ENCODE data around the gene CYP39A1. TPM values are rescaled to one million over a fixed set of nuclear protein-coding genes. Genes with fewer than 3 reads are reported as not detected.

The CYP39A1 gene
- total RNA-seq, 6 experiments from 2014 or later, result not detected

DNA sequence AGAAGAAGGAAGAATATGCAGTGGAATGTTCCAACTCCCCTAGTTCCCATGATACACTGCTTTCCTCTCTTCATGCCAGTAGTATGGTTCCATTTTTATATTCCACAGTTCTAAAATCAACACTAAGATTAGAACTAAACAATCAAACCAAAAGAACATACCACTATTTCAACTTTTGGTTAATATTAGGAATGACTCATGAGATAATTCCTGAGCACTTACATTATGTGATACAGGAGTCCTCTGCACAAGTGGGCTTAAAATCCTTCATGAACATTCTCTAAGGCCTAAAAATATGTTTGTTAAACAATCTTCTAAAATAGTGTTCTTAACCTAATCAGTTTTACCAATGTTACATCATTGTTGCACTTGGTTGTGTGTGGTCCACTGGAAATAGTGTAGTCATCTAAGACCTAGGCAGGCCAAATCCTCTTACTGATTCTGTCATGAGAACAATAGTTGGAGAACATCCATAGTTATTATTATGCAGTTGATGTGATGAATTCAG is 131.1 kb downstream of the CYP39A1 start:
- Mint-ChIP-seq H3K27me3 (ENCODE audit: insufficient read depth) (peaks cover 1% of the 10 kb centered on the region), H3K36me3 (ENCODE audit: low read depth) (no peaks in the 10 kb centered on the region), H3K27ac (no peak overlapping the region), H3K4me3 (no peak overlapping the region), H3K9me3 (peaks cover 9% of the 10 kb centered on the region; the same call in 1 of the 2 replicates), H3K4me1 (ENCODE audit: low read depth) (no peaks in the 10 kb centered on the region)
- TF ChIP-seq, protein P1, sequence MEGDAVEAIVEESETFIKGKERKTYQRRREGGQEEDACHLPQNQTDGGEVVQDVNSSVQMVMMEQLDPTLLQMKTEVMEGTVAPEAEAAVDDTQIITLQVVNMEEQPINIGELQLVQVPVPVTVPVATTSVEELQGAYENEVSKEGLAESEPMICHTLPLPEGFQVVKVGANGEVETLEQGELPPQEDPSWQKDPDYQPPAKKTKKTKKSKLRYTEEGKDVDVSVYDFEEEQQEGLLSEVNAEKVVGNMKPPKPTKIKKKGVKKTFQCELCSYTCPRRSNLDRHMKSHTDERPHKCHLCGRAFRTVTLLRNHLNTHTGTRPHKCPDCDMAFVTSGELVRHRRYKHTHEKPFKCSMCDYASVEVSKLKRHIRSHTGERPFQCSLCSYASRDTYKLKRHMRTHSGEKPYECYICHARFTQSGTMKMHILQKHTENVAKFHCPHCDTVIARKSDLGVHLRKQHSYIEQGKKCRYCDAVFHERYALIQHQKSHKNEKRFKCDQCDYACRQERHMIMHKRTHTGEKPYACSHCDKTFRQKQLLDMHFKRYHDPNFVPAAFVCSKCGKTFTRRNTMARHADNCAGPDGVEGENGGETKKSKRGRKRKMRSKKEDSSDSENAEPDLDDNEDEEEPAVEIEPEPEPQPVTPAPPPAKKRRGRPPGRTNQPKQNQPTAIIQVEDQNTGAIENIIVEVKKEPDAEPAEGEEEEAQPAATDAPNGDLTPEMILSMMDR (IDR thresholded peaks at IDR 0.05), result no peak
- DNase-seq, result no peak

DNA sequence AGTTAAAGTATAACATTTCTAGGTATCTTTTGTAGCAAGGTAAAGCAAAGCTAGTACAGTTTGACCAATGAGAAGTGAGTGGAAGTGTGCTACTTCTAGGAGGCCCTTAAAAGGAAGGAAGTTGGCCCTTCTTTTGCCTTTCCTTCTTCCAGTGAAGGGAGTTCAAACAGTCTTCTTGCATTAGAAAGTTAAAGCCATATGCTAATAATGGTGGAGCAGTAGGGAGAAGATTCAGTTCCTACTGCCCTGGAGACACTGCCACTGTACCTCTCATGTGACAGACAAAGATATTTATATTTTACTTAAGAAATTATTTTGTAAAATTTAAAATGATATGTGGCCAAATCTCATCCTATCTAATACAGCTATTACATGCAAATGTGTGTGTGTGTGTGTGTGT is 135.4 kb downstream of the CYP39A1 start:
- Mint-ChIP-seq H3K9me3 (no peaks in the 10 kb centered on the region; the same call in 1 of the 2 replicates), H3K4me3 (no peak overlapping the region), H3K4me1 (ENCODE audit: low read depth) (no peaks in the 10 kb centered on the region), H3K36me3 (ENCODE audit: low read depth) (no peaks in the 10 kb centered on the region), H3K27me3 (ENCODE audit: insufficient read depth) (no peaks in the 10 kb centered on the region; the same call in 1 of the 2 replicates), H3K27ac (no peak overlapping the region)
- DNase-seq, result no peak
- TF ChIP-seq, protein P1 (IDR thresholded peaks at IDR 0.05), result no peak

DNA sequence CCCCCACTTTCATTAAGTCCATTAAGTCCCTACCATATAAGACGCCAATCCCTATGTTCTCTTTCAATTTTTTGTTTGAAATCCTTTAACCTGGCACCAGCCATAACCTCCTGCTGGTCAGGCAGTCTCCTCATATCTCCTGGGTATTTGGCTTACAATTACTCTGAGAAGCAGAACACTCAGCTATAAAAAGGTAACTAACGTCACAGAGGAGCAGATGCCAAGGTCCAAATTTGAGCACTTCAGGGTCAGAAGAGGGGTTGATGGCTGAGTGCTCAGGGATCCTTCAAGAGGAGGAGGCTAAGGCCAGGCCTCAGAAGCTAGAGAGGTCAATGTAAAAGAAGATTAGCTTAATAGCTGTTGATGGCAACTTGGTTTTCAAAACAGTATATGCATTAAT is 139.1 kb downstream of the CYP39A1 start:
- no peaks in the 10 kb centered on the region; the same call in 1 of the 2 replicates for H3K27me3 Mint-ChIP-seq (ENCODE audit: insufficient read depth)
- H3K4me1 Mint-ChIP-seq (ENCODE audit: low read depth), result no peaks in the 10 kb centered on the region
- H3K9me3 Mint-ChIP-seq, result no peaks in the 10 kb centered on the region; the same call in 1 of the 2 replicates
- H3K36me3 Mint-ChIP-seq (ENCODE audit: low read depth), result no peaks in the 10 kb centered on the region
- H3K4me3 Mint-ChIP-seq, result no peak overlapping the region
- no peak for DNase-seq
- TF ChIP-seq, protein P1 (IDR thresholded peaks at IDR 0.05), result no peak
- no peak overlapping the region for H3K27ac Mint-ChIP-seq

DNA sequence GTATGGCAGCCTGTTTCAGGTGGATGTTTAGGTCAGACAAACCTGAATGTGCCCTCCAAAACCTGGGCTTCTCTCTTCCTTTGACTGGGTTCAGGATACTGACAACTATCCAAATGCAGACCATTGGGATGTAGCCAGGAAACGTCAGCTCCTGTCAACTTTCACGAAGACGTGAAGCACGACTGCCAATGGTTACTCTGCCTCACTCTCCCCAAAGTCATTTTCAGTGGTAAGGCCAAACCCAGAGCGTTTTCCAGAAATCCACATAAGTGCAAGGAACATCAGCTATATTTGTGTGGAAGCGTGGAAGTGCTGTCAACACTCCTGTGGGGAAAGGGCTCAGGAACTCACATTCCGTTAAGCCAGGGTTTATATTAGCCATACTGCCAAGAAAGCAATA is 141.3 kb downstream of the CYP39A1 start:
- TF ChIP-seq, protein P1 (IDR thresholded peaks at IDR 0.05), result no peak

DNA sequence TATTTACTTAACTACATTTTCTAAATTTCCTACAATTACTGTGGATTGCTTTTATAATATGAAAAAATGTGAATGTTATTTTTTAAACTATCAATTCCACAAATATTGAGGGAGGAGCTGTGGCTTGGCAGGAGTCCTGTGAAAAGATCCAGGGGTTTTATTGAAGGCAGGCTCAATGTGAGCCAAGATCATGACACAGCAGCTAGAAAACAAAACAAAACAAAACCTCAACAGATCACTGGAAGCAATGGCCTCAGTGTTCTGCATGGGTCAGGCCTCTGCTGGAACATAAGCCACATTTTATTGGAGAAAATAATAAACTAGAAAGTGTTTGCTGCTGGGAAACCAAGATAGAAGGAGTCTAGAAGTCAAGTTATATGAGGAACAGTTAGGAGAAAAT is 142.0 kb downstream of the CYP39A1 start:
- H3K27me3 Mint-ChIP-seq (ENCODE audit: insufficient read depth), result peaks cover 2% of the 10 kb centered on the region; the same call in 1 of the 2 replicates
- no peaks in the 10 kb centered on the region for H3K4me1 Mint-ChIP-seq (ENCODE audit: low read depth)
- DNase-seq, result no peak
- no peak overlapping the region for H3K4me3 Mint-ChIP-seq
- H3K36me3 Mint-ChIP-seq (ENCODE audit: low read depth), result no peaks in the 10 kb centered on the region
- H3K9me3 Mint-ChIP-seq, result no peaks in the 10 kb centered on the region; the same call in 1 of the 2 replicates
- TF ChIP-seq, protein P1 (IDR thresholded peaks at IDR 0.05), result no peak
- no peak overlapping the region for H3K27ac Mint-ChIP-seq

More for the DNA sequence above, 141.3 kb downstream of the CYP39A1 start:
- no peak for DNase-seq
- Mint-ChIP-seq H3K36me3 (ENCODE audit: low read depth) (no peaks in the 10 kb centered on the region), H3K4me1 (ENCODE audit: low read depth) (no peaks in the 10 kb centered on the region), H3K27me3 (ENCODE audit: insufficient read depth) (peaks cover 2% of the 10 kb centered on the region; the same call in 1 of the 2 replicates), H3K4me3 (no peak overlapping the region), H3K27ac (no peak overlapping the region), H3K9me3 (no peaks in the 10 kb centered on the region; the same call in 1 of the 2 replicates)

All from HFFc6 (cell line).